Rectal smooth muscle tissue (tissue), 1 donor: ENCODE data around the gene NSMCE4A.
"Not testable (repeated sequence)": the region's sequence is repeated elsewhere in the genome, so short reads cannot be mapped to it uniquely, and the experiment has no call there.

Experiments
- H3K27ac ChIP-seq: one replicate; pipeline ENCODE4 v1.7.0; 2013; ENCODE audit warnings: low read depth, low read length, inconsistent platforms
- H3K27me3 ChIP-seq: one replicate; pipeline ENCODE4 v1.7.0; 2013; ENCODE audit warnings: low read length; ENCODE audit not compliant: control insufficient read depth, insufficient read depth
- H3K36me3 ChIP-seq: one replicate; pipeline ENCODE4 v1.7.0; 2013; ENCODE audit warnings: low read length; ENCODE audit not compliant: control insufficient read depth, insufficient read depth
- H3K4me1 ChIP-seq: one replicate; pipeline ENCODE4 v1.7.0; 2013; ENCODE audit warnings: low read length; ENCODE audit not compliant: control insufficient read depth, insufficient read depth
- H3K4me3 ChIP-seq: one replicate; pipeline ENCODE4 v1.7.0; 2013; ENCODE audit warnings: low read length
- H3K9ac ChIP-seq: one replicate; pipeline ENCODE4 v1.7.0; 2013; ENCODE audit warnings: low read length

NSMCE4A gene

DNA sequence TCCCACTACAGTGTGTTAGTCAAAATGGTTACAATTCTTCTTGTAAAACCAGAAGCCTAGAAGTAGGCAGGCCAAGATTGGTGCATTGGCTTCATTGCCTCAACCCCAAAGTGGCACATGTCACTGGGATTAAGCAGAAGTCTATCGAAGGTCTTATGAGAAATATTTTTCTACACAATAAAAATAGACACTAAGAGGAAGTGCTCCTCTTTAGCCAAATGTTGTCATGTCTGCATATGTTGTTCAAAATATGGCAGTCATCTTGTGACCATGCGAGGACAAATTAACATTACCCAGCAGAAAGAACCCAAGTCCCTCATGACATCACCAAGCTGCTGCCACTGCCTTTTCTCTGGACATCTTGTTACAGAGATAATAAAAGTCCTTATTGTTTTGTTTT lies 6.3 kb upstream of the NSMCE4A start:
- Histone ChIP-seq H3K27me3 (no peaks in the 10 kb centered on the region), H3K9ac (no peak overlapping the region), H3K36me3 (no peaks in the 10 kb centered on the region), H3K27ac (no peak overlapping the region), H3K4me3 (no peak overlapping the region), H3K4me1 (no peaks in the 10 kb centered on the region)

GRCh38 chr10:121978511-121978910 lies 3.5 kb upstream of the NSMCE4A start:
- Histone ChIP-seq H3K27ac (no peak overlapping the region), H3K4me1 (no peaks in the 10 kb centered on the region), H3K36me3 (no peaks in the 10 kb centered on the region), H3K9ac (no peak overlapping the region), H3K27me3 (no peaks in the 10 kb centered on the region), H3K4me3 (no peak overlapping the region)

GRCh38 chr10:121976607-121977006 lies 1.6 kb upstream of the NSMCE4A start:
- H3K27ac ChIP-seq, result no peak overlapping the region
- no peaks in the 10 kb centered on the region for H3K27me3 ChIP-seq
- H3K4me3 ChIP-seq, result no peak overlapping the region
- H3K4me1 ChIP-seq, result no peaks in the 10 kb centered on the region
- H3K9ac ChIP-seq, result no peak overlapping the region
- H3K36me3 ChIP-seq, result no peaks in the 10 kb centered on the region

DNA sequence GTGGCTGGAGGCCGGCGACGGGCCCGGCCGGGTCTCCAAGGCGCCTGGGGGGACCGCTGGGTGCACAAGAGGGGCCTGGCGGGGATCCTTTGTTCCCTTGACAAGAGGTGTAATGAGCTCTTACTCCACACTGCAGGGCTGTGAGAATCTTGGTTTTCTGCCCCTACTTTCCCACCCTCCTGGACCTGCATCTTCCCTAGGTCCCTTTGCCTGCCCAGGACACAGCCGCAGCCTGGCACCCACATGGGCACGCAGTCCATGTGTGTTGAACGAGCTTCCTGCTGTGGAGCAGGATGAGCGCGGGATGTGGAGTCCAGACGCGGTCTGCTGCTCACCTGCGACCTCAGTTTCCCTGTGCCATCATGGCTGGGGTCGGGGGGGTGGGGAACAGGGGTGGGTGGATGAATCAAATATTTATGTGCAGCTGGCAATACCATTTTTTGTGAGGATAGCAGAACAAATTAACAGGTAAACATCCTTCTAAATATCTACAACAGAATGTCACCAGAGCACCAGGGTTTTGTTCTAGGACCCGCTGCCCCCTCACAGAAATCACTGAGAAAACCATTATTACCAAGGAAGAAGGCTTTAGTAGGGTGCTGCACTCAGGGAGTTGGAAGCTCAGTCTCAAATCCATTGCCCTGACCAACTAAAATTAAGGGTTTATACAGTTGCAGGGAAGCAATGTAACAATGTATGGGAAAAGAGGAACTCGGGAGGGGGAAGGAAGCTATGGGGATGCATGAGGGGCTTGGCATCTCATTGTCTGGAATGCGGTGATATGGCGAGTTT lies 474 bp upstream of the NSMCE4A start:
- Histone ChIP-seq H3K9ac (peak overlapping the region; percentile 91), H3K27ac (peak overlapping the region; percentile 95), H3K27me3 (no peaks in the 10 kb centered on the region), H3K36me3 (peaks cover 1% of the 10 kb centered on the region), H3K4me1 (no peaks in the 10 kb centered on the region), H3K4me3 (peak overlapping the region; percentile 87)

DNA sequence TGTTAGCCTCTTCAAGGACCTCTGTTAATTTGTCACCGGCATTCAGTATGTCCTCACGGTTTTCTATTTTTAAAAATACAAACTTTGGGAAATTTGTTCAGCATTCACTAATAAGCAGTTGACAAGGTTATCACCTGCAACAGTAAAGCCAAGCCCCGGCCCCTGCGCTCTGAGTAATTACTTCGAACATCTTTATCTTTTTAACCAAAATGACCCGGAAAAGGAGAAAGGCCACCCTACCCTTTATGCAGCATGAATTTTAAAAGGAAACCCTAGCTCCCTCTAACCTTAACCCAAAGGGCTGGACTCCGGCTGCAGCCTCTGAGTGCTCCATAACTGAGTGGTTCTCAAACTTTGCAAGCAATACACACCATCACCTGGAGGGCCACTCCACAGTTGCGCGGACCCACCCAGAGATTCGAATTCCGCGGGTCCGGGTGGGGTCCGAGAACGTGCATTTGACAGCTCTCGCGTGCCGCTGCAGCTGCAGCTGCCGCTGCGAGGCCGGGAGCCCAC lies 940 bp downstream of the NSMCE4A start:
- H3K9ac ChIP-seq, result peak overlapping the region; percentile 91

GRCh38 chr10:121969086-121969485 lies 5.9 kb downstream of the NSMCE4A start:
- H3K4me3 ChIP-seq, H3K27ac ChIP-seq, H3K9ac ChIP-seq, H3K27me3 ChIP-seq, H3K4me1 ChIP-seq: not testable (repeated sequence)
- peaks cover 24% of the 10 kb centered on the region for H3K36me3 ChIP-seq

More for the DNA sequence above, 940 bp downstream of the NSMCE4A start:
- H3K27ac ChIP-seq, result peak overlapping the region; percentile 95
- H3K4me3 ChIP-seq, result peak overlapping the region; percentile 87
- no peaks in the 10 kb centered on the region for H3K4me1 ChIP-seq
- H3K27me3 ChIP-seq, result no peaks in the 10 kb centered on the region
- H3K36me3 ChIP-seq, result peaks cover 2% of the 10 kb centered on the region

- Histone ChIP-seq H3K4me3 (no peak overlapping the region), H3K9ac (no peak overlapping the region), H3K36me3 (peaks cover 27% of the 10 kb centered on the region), H3K27ac (no peak overlapping the region), H3K27me3 (no peaks in the 10 kb centered on the region), H3K4me1 (no peaks in the 10 kb centered on the region)
Observed at GRCh38 chr10:121965996-121966395, 9.0 kb downstream of the NSMCE4A start.

- Histone ChIP-seq H3K4me1 (no peaks in the 10 kb centered on the region), H3K36me3 (peaks cover 19% of the 10 kb centered on the region)
Observed at GRCh38 chr10:121961456-121961855, 13.6 kb downstream of the NSMCE4A start.

GRCh38 chr10:121959671-121960070 lies 15.3 kb downstream of the NSMCE4A start:
- Histone ChIP-seq H3K4me1 (no peaks in the 10 kb centered on the region), H3K36me3 (peaks cover 8% of the 10 kb centered on the region), H3K4me3 (no peak overlapping the region), H3K27me3 (no peaks in the 10 kb centered on the region), H3K9ac (no peak overlapping the region), H3K27ac (no peak overlapping the region)

More at GRCh38 chr10:121961456-121961855, 13.6 kb downstream of the NSMCE4A start:
- no peaks in the 10 kb centered on the region for H3K27me3 ChIP-seq
- H3K27ac ChIP-seq, result no peak overlapping the region
- no peak overlapping the region for H3K9ac ChIP-seq
- no peak overlapping the region for H3K4me3 ChIP-seq

GRCh38 chr10:121956111-121957061 lies 18.6 kb downstream of the NSMCE4A start:
- no peaks in the 10 kb centered on the region for H3K4me1 ChIP-seq
- H3K27ac ChIP-seq, result no peak overlapping the region
- no peak overlapping the region for H3K4me3 ChIP-seq
- H3K36me3 ChIP-seq, result peaks cover 4% of the 10 kb centered on the region
- no peaks in the 10 kb centered on the region for H3K27me3 ChIP-seq
- no peak overlapping the region for H3K9ac ChIP-seq

GRCh38 chr10:121952226-121952625 lies 22.8 kb downstream of the NSMCE4A start:
- Histone ChIP-seq H3K4me3 (no peak overlapping the region), H3K9ac (no peak overlapping the region), H3K27me3 (no peaks in the 10 kb centered on the region), H3K27ac (no peak overlapping the region), H3K4me1 (peaks cover 9% of the 10 kb centered on the region), H3K36me3 (no peaks in the 10 kb centered on the region)

- peaks cover 9% of the 10 kb centered on the region for H3K4me1 ChIP-seq
- no peak overlapping the region for H3K4me3 ChIP-seq
- H3K27me3 ChIP-seq, result no peaks in the 10 kb centered on the region
- H3K27ac ChIP-seq, result no peak overlapping the region
- H3K36me3 ChIP-seq, result no peaks in the 10 kb centered on the region
- no peak overlapping the region for H3K9ac ChIP-seq
Observed at GRCh38 chr10:121949451-121949850, 25.6 kb downstream of the NSMCE4A start.
